Gastroesophageal sphincter (tissue), 4 donors: Measurements from ENCODE around the gene PTPRK. TPM values are rescaled to one million over a fixed set of nuclear protein-coding genes. Genes with fewer than 3 reads are reported as not detected.

Experiments used
- ATAC-seq: fragments of 150-250 bp; one replicate; pipeline ENCODE4 v1.9.1; 2016; ENCODE audit warnings: mild to moderate bottlenecking, moderate library complexity
- H3K27ac ChIP-seq, 4 donors: fragments of 200-600 bp; sonication (generic) in 3 of 4; 1 replicate in 3 of 4; 2 replicates in 1 of 4; pipeline ENCODE4 v1.5.1; 2016 to 2019
- H3K27me3 ChIP-seq: fragments of 200-600 bp; sonication (generic); one replicate; pipeline ENCODE4 v1.5.1; 2019
- H3K36me3 ChIP-seq, 2 donors: fragments of 200-600 bp; sonication (generic); one replicate each; pipeline ENCODE4 v1.5.1; 2019; ENCODE audit warnings: control low read depth in 1 of 2
- H3K4me1 ChIP-seq, 3 donors: fragments of 200-600 bp; sonication (generic); 1 replicate in 2 of 3; 2 replicates in 1 of 3; pipeline ENCODE4 v1.5.1; 2016 to 2019; ENCODE audit warnings: control low read depth in 2 of 3
- H3K4me3 ChIP-seq, 2 donors: fragments of 200-600 bp; sonication (generic); one replicate each; pipeline ENCODE4 v1.5.1; 2019; ENCODE audit warnings: mild to moderate bottlenecking in 1 of 2, moderate library complexity in 1 of 2
- H3K9me3 ChIP-seq, 3 donors: fragments of 200-600 bp; sonication (generic); one replicate each; pipeline ENCODE4 v1.5.1; 2017 to 2019; ENCODE audit warnings: control low read depth in 2 of 3
- EP300 ChIP-seq: sonication (generic); formaldehyde crosslinking; IDR thresholded peaks from one replicate; pipeline ENCODE4 v1.6.1; 2017; ENCODE audit warnings: antibody characterized with exemption, mild to moderate bottlenecking
- POLR2A ChIP-seq, 2 donors: fragments of 450-650 bp; IDR thresholded peaks; one replicate each; pipeline ENCODE4 v1.6.1; 2017; ENCODE audit warnings: antibody characterized with exemption in 2 of 2, mild to moderate bottlenecking in 2 of 2, moderate library complexity in 1 of 2
- POLR2AphosphoS5 ChIP-seq: sonication (generic); formaldehyde crosslinking; IDR thresholded peaks from one replicate; pipeline ENCODE4 v1.6.1; 2017; ENCODE audit warnings: antibody characterized with exemption
- WGBS, 2 donors: methylation state at CpG; one replicate each; pipeline ENCODE4 v1.1.5; 2018; ENCODE audit warnings: low coverage in 1 of 2; 5-methylcytosine and 5-hydroxymethylcytosine counted together
- total RNA-seq, 4 donors: library from RNA; depleted of rRNA; stranded (reverse); fragments of >200 nt; gene quantifications; one replicate each; pipeline ENCODE4 v1.1.0, GENCODE V29; 2016
- TF ChIP-seq, protein P1 (sequence below), 4 experiments: fragments of 200-600 bp in 2 of 4; fragments of 450-650 bp in 2 of 4; sonication (generic) in 1 of 4; IDR thresholded peaks; one replicate each; pipeline ENCODE4 v1.5.1; 2017 to 2019; ENCODE audit warnings: antibody characterized with exemption in 4 of 4, mild to moderate bottlenecking in 2 of 4, moderate library complexity in 2 of 4

Gene PTPRK
- total RNA-seq: 10 to 100 TPM; 42.0 to 47.6 (median 45.8) TPM

DNA sequence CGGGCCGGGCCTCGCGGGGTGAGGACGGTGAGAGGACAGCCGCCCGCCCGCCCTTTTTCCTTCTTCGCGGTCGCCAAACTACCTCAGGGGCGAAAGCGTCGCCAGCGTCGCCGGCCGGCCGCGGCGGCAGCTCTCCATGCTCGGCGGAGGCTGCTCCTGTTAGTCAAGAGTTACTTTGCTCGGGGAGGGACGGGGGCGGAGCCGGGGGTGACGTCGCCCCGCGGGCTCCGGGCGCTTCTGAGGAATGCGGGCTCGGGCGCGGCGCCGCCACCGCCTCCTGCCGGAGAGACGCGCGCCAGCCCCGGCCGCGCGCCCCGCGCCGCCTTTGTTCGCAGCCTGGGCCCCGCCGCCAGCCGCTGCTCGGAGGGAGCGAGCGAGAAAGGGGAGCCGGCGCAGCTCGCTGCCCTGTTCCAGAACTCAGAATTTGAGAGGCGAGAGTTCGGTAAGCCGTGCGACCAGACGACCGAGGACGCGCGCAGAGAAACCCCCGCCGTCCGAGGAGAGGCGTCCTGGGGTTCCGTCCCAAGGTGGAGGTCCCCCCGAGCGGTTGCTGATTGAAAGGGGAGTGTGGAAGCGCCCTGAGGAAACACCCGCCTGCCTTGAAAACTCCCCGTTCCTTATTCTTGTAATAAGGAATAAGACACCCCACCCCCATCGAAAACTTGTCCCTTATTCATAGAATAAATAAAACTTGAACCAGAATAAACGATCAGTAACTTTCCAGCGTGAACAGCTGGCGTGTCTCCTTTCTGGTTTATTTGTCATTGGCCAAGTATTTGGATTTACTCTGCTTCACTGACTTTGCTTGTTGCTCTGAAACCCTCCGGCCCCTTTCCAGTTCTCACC is at the start of gene PTPRK:
PTPRK (minus strand) TSS at position 164 of the 846 bp plus-strand sequence. CDS start 241 bp downstream, outside the sequence.
- Histone ChIP-seq H3K36me3 (no peaks in the 10 kb centered on the region), H3K9me3 (no peaks in the 10 kb centered on the region), H3K27ac (peak within 1 kb of the TSS; percentile 89 to 97 (median 96)), H3K4me3 (peak within 1 kb of the TSS; percentile 78 to 89), H3K4me1 (peaks cover 0 to 38% (median 13%) of the 10 kb centered on the region in 3 donors), H3K27me3 (no peaks in the 10 kb centered on the region)
- peak; percentile 90 for TF ChIP-seq POLR2AphosphoS5
- peak; percentile 85 to 87 for TF ChIP-seq POLR2A (IDR thresholded peaks at IDR 0.05)
- TF ChIP-seq EP300: no peak
- TF ChIP-seq, protein P1, sequence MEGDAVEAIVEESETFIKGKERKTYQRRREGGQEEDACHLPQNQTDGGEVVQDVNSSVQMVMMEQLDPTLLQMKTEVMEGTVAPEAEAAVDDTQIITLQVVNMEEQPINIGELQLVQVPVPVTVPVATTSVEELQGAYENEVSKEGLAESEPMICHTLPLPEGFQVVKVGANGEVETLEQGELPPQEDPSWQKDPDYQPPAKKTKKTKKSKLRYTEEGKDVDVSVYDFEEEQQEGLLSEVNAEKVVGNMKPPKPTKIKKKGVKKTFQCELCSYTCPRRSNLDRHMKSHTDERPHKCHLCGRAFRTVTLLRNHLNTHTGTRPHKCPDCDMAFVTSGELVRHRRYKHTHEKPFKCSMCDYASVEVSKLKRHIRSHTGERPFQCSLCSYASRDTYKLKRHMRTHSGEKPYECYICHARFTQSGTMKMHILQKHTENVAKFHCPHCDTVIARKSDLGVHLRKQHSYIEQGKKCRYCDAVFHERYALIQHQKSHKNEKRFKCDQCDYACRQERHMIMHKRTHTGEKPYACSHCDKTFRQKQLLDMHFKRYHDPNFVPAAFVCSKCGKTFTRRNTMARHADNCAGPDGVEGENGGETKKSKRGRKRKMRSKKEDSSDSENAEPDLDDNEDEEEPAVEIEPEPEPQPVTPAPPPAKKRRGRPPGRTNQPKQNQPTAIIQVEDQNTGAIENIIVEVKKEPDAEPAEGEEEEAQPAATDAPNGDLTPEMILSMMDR (IDR thresholded peaks at IDR 0.05): peak; percentile 23 to 87 (median 81)
- ATAC-seq: peak; percentile 95
- WGBS, 2 donors: 0 to 2% methylated on average over 5 to 8 of the region's 85 CpGs

DNA sequence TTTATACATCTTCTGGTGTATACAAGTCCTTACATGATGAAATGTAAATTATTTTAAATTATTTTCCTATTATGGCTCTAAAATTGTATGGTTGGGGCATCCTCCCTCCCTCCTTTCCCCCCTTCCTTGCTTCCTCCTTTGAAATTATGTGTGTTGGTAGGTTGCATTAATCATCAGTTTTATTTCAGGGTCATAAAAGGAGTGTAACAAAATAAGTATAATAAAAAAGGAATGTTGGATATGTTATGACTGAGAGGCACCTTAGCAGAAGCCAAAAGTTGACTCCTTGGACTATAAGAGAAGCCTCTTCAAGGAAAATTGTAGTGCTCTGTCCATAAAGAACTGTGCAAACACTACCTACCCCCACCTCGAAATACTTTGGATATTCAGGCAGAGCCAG is 46.6 kb upstream of the PTPRK start:
- no peak for TF ChIP-seq EP300
- TF ChIP-seq, protein P1 (IDR thresholded peaks at IDR 0.05): no peak
- TF ChIP-seq POLR2AphosphoS5: no peak
- no peak for TF ChIP-seq POLR2A (IDR thresholded peaks at IDR 0.05)
- H3K4me1 ChIP-seq: peaks cover 0 to 10% (median 3%) of the 10 kb centered on the region in 3 donors
- no peak for ATAC-seq
- H3K36me3 ChIP-seq: no peaks in the 10 kb centered on the region
- no peak overlapping the region for H3K27ac ChIP-seq
- 71 to 100% methylated on average over 1 of the region's 1 CpG for WGBS, 2 donors
- no peak overlapping the region for H3K4me3 ChIP-seq
- no peaks in the 10 kb centered on the region for H3K9me3 ChIP-seq
- H3K27me3 ChIP-seq: no peaks in the 10 kb centered on the region

DNA sequence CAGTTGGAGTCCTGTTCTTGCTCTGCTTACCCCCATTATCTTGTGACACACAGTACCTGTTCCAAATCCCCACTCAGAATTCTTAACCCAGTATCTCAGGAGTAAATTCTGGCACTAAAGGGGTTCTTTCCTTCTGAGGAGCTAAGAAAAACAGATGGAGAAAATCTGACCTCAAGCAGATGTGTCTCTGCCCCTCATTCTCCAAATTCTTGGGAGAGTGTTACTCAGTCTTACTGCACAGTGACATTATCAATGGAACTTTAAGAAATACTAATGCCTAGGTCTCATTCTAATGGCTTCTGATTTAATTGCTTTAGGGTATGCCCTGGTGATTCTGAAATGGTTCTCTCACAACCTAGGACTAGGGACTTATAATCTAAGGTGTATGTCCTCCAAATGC is 40.6 kb upstream of the PTPRK start:
- H3K4me3 ChIP-seq: no peak overlapping the region
- H3K36me3 ChIP-seq: no peaks in the 10 kb centered on the region
- H3K27me3 ChIP-seq: no peaks in the 10 kb centered on the region
- no peaks in the 10 kb centered on the region for H3K4me1 ChIP-seq
- H3K9me3 ChIP-seq: no peaks in the 10 kb centered on the region
- H3K27ac ChIP-seq: no peak overlapping the region
- ATAC-seq: no peak
- TF ChIP-seq EP300: no peak
- no peak for TF ChIP-seq POLR2AphosphoS5
- TF ChIP-seq, protein P1 (IDR thresholded peaks at IDR 0.05): no peak
- TF ChIP-seq POLR2A (IDR thresholded peaks at IDR 0.05): no peak

DNA sequence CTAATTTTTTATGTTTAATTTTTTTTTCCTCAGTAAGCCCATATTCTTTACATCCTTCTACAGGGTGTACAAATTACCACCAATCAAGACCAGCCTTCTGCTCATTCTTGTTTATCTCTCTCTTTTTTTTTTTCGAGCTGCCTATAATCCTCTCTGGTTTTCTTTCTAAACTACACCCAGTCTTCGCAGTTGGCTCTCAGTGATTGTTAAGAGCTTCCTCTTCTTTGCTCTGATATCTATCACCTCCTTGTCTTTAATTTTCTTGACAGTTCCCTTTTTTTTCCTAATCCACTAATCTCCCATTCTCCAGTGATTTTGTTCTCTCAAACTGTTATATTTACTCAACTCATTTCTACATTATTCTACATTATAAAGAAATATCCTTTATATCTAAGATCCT is 38.5 kb upstream of the PTPRK start:
- ATAC-seq: no peak
- no peak overlapping the region for H3K27ac ChIP-seq
- TF ChIP-seq EP300 (no peak), POLR2AphosphoS5 (no peak), POLR2A (IDR thresholded peaks at IDR 0.05) (no peak)
- TF ChIP-seq, protein P1 (IDR thresholded peaks at IDR 0.05): no peak
- H3K4me3 ChIP-seq: no peak overlapping the region
- H3K27me3 ChIP-seq: no peaks in the 10 kb centered on the region
- H3K4me1 ChIP-seq: no peaks in the 10 kb centered on the region
- no peaks in the 10 kb centered on the region for H3K9me3 ChIP-seq
- WGBS, 2 donors: 86 to 87% methylated on average over 2 of the region's 2 CpGs
- no peaks in the 10 kb centered on the region for H3K36me3 ChIP-seq

DNA sequence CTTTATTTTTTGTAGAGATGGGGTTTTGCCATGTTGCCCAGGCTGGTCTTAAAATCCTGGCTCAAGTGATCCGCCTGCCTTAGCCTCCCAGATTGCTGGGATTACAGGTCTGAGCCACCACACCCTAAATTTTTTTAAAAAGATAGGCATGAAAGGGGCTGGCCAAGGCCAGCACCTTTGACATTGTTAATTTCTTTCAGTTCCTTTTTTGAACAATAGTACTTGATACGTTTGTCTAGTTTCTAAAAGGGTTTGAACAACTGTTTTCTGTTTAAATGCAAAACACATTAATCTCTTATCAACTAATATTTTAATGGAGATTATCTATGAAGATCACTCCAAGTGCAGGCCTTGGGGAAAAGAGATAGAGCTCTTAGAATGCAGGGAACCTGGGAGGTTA is 37.6 kb upstream of the PTPRK start:
- TF ChIP-seq, protein P1 (IDR thresholded peaks at IDR 0.05): no peak
- TF ChIP-seq POLR2AphosphoS5 (no peak), EP300 (no peak), POLR2A (IDR thresholded peaks at IDR 0.05) (no peak)
- no peak overlapping the region for H3K27ac ChIP-seq
- no peaks in the 10 kb centered on the region for H3K36me3 ChIP-seq
- no peak for ATAC-seq
- no peaks in the 10 kb centered on the region for H3K9me3 ChIP-seq
- WGBS, 2 donors: 72 to 90% methylated on average over 2 of the region's 2 CpGs
- H3K4me1 ChIP-seq: no peaks in the 10 kb centered on the region
- no peak overlapping the region for H3K4me3 ChIP-seq
- H3K27me3 ChIP-seq: no peaks in the 10 kb centered on the region
